Activated T-helper 1 cell treated with anti-CD3 and anti-CD28 coated beads, Interleukin-12 subunit alpha, Interleukin-12 subunit beta, Interleukin-2, Interleukin-4 antibody, amounts not matched to agents 30 ng/mL and 10 ng/mL and 1 ng/mL, durations not matched to agents 14 hours and 24 hours and 36 hours (primary cell): ENCODE data around the gene EXOC1. TPM values are rescaled to one million over a fixed set of nuclear protein-coding genes. Genes with fewer than 3 reads are reported as not detected.

Experiments used
- DNase-seq: peaks from one replicate; pipeline ENCODE4 v3.0.0; 2021; ENCODE audit warnings: low spot score
- H3K27ac Mint-ChIP-seq: one replicate; pipeline ENCODE4 v1.8.0; 2021; ENCODE audit warnings: mild to moderate bottlenecking, mixed read lengths
- H3K27me3 Mint-ChIP-seq: one replicate; pipeline ENCODE4 v1.8.0; 2022; ENCODE audit warnings: mild to moderate bottlenecking, moderate library complexity, mixed read lengths; ENCODE audit not compliant: insufficient read depth
- H3K36me3 Mint-ChIP-seq: one replicate; pipeline ENCODE4 v1.8.0; 2021; ENCODE audit warnings: low read depth, mixed read lengths
- H3K4me1 Mint-ChIP-seq: one replicate; pipeline ENCODE4 v1.8.0; 2021; ENCODE audit warnings: low read depth, mixed read lengths
- H3K4me3 Mint-ChIP-seq: one replicate; pipeline ENCODE4 v1.8.0; 2021; ENCODE audit warnings: mild to moderate bottlenecking, moderate library complexity, mixed read lengths
- H3K9me3 Mint-ChIP-seq: one replicate; pipeline ENCODE4 v1.8.0; 2021; ENCODE audit warnings: mixed read lengths
- intact Hi-C: fragments of 100-400 bp; cut with micrococcal nuclease; formaldehyde crosslinking; loops from one replicate; pipeline ENCODE4 v1.15.1; 2024
- total RNA-seq: library from RNA; stranded (reverse); gene quantifications from 2 replicates; pipeline ENCODE4 v1.2.3, GENCODE V29; 2022

EXOC1 gene
- total RNA-seq, 1 donor from 2014 or later, result 18.8 TPM

GRCh38 chr4:55948726-55949481, 95.5 kb downstream of the EXOC1 start, which contains the start of gene CEP135:
Gene CEP135, plus strand, starts transcription at chr4:55948945. Its CDS starts 3,186 bp downstream, at chr4:55952131.
- H3K27me3 Mint-ChIP-seq, result no peaks in the 10 kb centered on the region
- H3K4me3 Mint-ChIP-seq, result peak within 1 kb of the TSS; percentile 86
- H3K9me3 Mint-ChIP-seq, result no peaks in the 10 kb centered on the region
- peak within 1 kb of the TSS; percentile 92 for H3K27ac Mint-ChIP-seq
- peaks cover 44% of the 10 kb centered on the region for H3K4me1 Mint-ChIP-seq
- peaks cover 15% of the 10 kb centered on the region for H3K36me3 Mint-ChIP-seq
- intact Hi-C loops, result loop anchor here (1.0 to 5.0 kb wide), 17 partner anchors 42 to 1028 kb away; partner anchors contain the start of genes AASDH, CLOCK, EXOC1 and NOA1
- peak; percentile 91 for DNase-seq

- no peaks in the 10 kb centered on the region for H3K27me3 Mint-ChIP-seq
- peak overlapping the region; percentile 92 for H3K27ac Mint-ChIP-seq
- peaks cover 44% of the 10 kb centered on the region for H3K4me1 Mint-ChIP-seq
- peak overlapping the region; percentile 86 for H3K4me3 Mint-ChIP-seq
- peaks cover 20% of the 10 kb centered on the region for H3K36me3 Mint-ChIP-seq
- DNase-seq, result no peak
- intact Hi-C loops, result loop anchor here (2.0 to 5.0 kb wide), 8 partner anchors 45 to 959 kb away; partner anchors contain the start of genes CLOCK, SRD5A3, SRP72 and TMEM165
- no peaks in the 10 kb centered on the region for H3K9me3 Mint-ChIP-seq
Observed at GRCh38 chr4:55949482-55949802, 96.0 kb downstream of the EXOC1 start.

GRCh38 chr4:55951191-55951922, 97.9 kb downstream of the EXOC1 start:
- Mint-ChIP-seq H3K27ac (no peak overlapping the region), H3K9me3 (no peaks in the 10 kb centered on the region), H3K4me3 (no peak overlapping the region), H3K4me1 (peaks cover 44% of the 10 kb centered on the region), H3K36me3 (peaks cover 31% of the 10 kb centered on the region), H3K27me3 (no peaks in the 10 kb centered on the region)
- DNase-seq, result no peak
- intact Hi-C loops, result no loop called here

Other genes with a start within 250 kb of the EXOC1 start
- gene NMU, start 217.3 kb upstream of the EXOC1 start, total RNA-seq, result 0.27 TPM in 1 of 2 replicates, not detected in the other
- not detected in 2 replicates for gene EXOC1L, start 33.9 kb upstream of the EXOC1 start, total RNA-seq
- 19.3 and 19.9 TPM in 2 replicates for gene CEP135, start 95.3 kb downstream of the EXOC1 start, total RNA-seq